GM10847 (cell line): ENCODE data around the gene TRAFD1.

Experiments used
- POLR2A ChIP-seq: IDR thresholded peaks from 2 replicates; pipeline ENCODE4 v1.6.1; 2011; ENCODE audit not compliant: insufficient read length; ENCODE audit errors: extremely low read depth

TRAFD1 gene

GRCh38 chr12:112148031-112148513, 22.7 kb downstream of the TRAFD1 start:
- no peak for TF ChIP-seq POLR2A

DNA sequence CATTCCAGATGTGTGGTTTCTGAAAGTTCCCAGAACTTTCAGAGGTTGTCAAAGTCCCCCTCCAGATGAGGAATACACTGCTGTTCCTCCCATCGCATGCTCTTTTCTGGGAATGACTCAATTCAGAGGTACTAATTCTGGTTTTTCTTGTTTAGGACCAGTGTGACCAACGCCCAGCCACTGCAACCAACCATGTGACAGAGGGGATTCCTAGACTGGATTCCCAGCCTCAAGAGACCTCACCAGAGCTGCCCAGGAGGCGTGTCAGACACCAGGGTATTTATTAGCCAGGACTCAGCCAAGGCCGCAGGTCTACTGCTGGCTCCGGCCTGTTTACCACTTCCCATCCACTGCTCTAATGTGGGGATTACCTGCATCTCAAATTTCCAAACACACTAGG, 24.2 kb downstream of the TRAFD1 start:
- TF ChIP-seq POLR2A: no peak

DNA sequence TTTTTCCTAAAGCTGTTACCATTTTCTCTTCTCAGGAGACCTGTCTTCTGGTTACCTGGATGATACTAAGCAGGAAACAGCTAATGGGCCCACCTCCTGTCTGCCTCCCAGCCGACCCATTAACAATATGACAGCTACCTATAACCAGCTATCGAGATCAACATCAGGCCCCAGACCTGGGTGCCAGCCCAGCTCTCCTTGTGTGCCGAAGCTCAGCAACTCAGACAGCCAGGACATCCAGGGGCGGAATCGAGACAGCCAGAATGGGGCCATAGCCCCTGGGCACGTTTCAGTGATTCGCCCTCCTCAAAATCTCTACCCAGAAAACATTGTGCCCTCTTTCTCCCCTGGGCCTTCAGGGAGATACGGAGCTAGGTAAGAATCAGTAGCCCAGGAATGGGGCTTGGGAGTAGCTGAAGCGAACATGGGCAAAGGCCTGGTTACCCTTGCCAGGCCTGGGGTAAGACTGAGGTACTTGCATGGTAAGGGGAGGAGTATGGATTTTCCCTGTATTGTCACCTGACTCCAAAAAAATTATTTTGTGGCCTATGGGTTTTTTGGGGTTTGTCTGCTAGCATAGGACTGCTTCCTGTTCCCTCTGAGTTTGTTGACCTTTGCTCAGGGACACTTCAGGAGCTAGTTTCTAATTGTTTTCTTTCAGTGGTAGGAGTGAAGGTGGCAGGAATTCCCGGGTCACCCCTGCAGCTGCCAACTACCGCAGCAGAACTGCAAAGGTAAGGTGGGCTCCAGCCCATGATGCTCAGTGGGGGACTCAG, 26.6 kb downstream of the TRAFD1 start:
- no peak for TF ChIP-seq POLR2A

GRCh38 chr12:112153181-112153892, 28.0 kb downstream of the TRAFD1 start:
- TF ChIP-seq POLR2A: no peak

DNA sequence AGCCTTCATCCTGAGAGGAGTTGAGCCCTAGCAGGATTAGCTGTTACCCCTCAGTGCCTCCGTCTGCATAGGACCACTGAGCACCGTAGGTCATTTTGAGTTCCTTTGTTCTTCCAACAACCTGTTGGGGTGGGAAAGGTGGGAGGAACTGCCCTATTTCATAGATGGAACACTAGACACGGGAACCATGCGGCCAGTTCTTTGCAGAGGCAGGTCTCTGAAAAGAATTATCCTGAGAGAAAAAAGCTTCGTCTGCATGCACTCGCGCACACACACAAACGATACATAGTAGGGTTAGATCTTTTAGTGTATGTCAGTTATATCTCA, 28.5 kb downstream of the TRAFD1 start:
- no peak for TF ChIP-seq POLR2A

DNA sequence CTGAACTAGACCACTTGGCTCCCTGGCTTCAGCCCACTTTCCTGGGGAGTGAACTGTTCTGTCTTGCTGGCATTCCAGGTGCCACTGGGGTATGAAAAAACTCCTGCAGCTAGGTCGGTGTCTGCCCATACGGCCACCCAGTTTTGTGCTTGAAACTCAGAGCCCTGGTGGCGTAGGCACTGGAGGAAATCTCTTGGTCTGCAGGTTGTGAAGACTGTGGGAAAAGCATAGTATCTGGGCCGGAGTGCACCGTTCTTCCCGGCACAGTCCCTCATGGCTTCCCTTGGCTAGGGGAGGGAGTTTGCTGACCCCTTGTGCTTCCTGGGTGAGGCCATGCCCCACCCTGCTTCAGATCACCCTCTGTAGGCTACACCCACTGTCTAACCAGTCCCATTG, 33.8 kb downstream of the TRAFD1 start:
- no peak for TF ChIP-seq POLR2A

- no peak for TF ChIP-seq POLR2A
Observed at GRCh38 chr12:112160611-112161010, 35.3 kb downstream of the TRAFD1 start.

DNA sequence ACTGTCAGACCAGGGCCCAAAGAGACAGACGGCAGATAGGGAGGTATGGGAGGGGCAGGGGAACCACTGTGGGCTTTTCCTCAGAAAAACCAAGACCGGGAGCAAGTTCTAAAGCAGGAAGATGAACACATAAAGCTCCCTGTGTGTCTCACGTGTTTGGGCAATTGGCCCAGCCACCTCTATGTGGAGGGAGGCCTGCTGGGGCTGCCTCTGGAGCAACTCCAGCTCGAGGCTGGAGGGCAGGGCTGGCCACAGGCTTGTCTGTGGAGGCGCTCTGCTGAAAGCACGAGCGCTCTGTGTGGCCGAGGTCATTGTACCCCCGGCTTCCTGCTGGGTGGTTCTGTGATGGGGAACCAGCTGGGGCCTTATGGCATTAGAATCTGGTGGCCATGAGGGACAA, 36.4 kb downstream of the TRAFD1 start:
- no peak for TF ChIP-seq POLR2A

- no peak for TF ChIP-seq POLR2A
Observed at GRCh38 chr12:112162241-112162790, 37.0 kb downstream of the TRAFD1 start.

DNA sequence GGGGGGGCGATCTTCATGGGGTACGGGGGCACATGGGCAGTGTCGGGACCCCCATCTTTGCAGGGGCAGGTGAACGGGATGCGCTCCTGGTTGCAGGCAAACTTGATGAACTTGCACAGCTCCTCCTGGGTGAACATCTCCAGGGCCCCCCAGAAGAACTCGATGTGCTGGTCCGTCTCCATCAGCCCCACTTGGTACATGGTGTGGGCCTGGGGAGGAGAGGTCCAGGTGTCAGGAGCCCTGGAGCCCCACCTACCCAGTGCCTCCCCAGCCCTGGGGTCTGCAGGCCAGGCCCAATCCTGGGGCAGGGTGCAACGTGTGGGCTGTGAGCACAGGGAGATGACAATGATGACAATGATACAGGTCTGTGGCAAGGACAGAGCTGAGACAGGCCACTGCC, 37.7 kb downstream of the TRAFD1 start:
- TF ChIP-seq POLR2A: no peak

GRCh38 chr12:112163471-112163991, 38.2 kb downstream of the TRAFD1 start:
- no peak for TF ChIP-seq POLR2A

- no peak for TF ChIP-seq POLR2A
Observed at GRCh38 chr12:112164011-112164660, 38.8 kb downstream of the TRAFD1 start.

- TF ChIP-seq POLR2A: no peak
Observed at GRCh38 chr12:112165624-112166023, 40.3 kb downstream of the TRAFD1 start.

DNA sequence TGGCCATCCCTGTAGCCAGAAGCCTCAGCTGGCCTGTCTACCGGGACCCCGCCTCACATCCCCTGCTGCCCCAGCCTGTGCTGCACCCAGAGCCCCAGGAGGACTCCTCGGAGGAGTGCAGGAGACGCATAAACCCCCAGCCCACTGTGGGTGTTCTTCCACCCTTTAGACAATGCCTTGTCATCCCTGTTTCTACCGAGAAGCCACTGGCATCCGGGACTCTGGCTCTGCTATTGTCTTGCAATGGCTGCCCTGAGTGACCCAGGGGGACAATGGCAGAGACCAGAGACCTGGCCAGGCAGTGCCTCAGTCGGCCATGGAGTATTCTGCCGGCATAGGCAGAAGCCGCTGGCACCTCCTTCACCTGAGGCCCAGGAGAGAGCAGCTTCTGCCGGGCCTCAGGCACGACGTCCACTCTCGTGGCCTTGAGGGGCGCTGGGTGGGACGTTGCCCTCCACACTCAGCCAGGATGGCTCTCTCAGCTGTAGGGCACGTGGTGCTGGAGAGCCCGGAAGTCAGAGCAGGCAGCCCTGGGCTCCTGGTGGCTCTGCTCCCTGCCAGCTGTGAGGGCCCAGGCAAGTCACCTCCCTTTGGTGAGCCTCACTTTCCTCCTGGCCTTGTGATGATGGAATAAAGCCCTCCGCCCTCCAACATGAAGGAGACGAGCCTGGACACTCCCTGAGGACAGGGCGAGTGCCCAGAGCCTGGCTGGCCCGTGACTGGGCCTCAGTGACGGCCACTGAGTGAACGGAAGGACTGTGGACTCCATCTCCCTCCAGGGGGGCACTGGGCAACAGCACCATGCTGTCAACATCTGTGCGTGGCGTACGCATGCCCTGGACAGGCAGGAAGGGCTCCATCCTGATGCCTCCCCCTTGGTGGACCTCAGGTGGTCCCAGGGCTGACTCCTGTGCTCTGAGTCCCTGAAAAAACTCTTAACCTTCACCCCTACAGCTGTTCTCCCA, 41.0 kb downstream of the TRAFD1 start:
- TF ChIP-seq POLR2A: no peak
